ENCODE data around the gene SLC25A45.
"Not testable (repeated sequence)": the region's sequence is repeated elsewhere in the genome, so short reads cannot be mapped to it uniquely, and the experiment has no call there.

Gene SLC25A45

DNA sequence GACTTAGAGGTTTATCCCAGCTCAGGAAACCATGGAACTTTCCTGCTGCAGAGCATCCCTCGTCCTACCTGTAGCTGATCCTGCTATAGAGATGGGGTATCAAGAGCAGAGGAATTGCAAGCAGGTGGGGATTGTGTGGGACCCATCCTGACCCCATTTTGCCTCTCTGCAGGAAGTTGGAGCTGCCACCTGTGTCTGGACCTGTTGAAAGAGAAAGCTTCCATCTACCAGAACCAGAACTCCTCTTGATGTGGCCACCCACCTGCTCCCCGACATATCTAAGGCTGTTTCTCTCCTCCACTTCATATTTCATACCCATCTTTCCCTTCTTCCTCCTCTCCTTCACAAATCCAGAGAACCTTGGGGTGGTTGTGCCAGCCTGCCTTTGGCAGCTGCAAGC is 30.9 kb downstream of the SLC25A45 start:
- H3K4me3 ChIP-seq = no peak overlapping the region
- no peak for DNase-seq (ENCODE audit: low spot score)
- H3K27ac ChIP-seq = no peak overlapping the region
- TF ChIP-seq, protein P1, sequence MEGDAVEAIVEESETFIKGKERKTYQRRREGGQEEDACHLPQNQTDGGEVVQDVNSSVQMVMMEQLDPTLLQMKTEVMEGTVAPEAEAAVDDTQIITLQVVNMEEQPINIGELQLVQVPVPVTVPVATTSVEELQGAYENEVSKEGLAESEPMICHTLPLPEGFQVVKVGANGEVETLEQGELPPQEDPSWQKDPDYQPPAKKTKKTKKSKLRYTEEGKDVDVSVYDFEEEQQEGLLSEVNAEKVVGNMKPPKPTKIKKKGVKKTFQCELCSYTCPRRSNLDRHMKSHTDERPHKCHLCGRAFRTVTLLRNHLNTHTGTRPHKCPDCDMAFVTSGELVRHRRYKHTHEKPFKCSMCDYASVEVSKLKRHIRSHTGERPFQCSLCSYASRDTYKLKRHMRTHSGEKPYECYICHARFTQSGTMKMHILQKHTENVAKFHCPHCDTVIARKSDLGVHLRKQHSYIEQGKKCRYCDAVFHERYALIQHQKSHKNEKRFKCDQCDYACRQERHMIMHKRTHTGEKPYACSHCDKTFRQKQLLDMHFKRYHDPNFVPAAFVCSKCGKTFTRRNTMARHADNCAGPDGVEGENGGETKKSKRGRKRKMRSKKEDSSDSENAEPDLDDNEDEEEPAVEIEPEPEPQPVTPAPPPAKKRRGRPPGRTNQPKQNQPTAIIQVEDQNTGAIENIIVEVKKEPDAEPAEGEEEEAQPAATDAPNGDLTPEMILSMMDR (IDR thresholded peaks at IDR 0.05) = no peak

DNA sequence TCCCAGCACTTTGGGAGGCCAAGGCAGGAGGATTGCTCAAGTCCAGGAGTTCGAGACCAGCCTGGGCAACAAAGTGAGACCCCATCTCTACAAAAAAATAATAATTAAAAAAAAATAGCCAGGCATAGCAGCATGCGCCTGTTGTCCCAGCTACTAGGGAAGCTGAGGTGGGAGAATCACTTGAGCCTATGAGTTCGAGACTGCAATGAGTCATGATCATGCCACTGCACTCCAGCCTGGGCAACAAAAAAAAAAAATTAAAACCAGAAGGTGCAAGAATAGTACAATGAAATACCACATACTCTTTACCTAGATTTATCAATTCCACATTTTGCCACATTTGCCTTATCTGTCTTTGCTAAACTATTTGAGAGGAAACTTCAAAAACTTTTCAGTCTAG is 40.6 kb downstream of the SLC25A45 start:
- H3K4me3 ChIP-seq = no peak overlapping the region
- TF ChIP-seq, protein P1 (IDR thresholded peaks at IDR 0.05) = no peak
- no peak for DNase-seq (ENCODE audit: low spot score)
- H3K27ac ChIP-seq = no peak overlapping the region

DNA sequence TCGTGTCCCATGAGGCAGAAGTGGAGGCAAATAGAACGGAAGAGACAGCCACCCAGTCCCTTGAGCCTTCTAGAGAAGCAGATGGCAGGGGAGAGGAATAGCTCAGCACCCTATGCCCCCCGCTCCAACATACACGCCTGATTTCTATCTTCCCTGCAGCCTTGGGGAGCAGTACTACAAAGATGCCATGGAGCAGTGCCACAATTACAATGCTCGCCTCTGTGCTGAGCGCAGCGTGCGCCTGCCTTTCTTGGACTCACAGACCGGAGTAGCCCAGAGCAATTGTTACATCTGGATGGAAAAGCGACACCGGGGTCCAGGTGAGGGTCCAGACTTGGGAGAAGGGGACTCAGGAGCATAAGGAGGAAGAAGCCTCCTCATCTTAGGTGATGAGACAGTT is 42.2 kb downstream of the SLC25A45 start:
- TF ChIP-seq, protein P1 (IDR thresholded peaks at IDR 0.05) = no peak
- no peak for DNase-seq (ENCODE audit: low spot score)
- Histone ChIP-seq H3K4me3 (no peak overlapping the region), H3K27ac (no peak overlapping the region)

DNA sequence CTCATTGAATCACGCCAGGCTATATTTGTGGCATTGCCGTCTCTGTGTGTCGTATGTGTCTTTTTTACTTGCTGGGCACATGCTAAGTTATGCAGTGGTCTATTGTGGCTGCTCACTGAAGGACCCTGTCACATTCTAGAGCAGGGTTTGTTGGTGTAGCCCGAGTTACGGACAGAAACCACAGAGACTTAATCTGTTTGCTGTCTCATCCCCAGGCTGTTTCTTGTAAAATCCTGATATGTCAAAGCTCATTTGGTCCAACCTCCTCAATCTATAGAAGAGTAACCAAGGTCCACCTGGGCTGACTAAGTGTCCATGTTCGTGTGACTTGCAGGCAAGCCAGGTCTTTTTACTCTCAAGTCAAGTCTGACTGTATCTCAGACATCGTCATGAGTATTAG is 43.8 kb downstream of the SLC25A45 start:
- no peak overlapping the region for H3K4me3 ChIP-seq
- TF ChIP-seq, protein P1 (IDR thresholded peaks at IDR 0.05) = no peak
- DNase-seq (ENCODE audit: low spot score) = no peak
- no peak overlapping the region for H3K27ac ChIP-seq

DNA sequence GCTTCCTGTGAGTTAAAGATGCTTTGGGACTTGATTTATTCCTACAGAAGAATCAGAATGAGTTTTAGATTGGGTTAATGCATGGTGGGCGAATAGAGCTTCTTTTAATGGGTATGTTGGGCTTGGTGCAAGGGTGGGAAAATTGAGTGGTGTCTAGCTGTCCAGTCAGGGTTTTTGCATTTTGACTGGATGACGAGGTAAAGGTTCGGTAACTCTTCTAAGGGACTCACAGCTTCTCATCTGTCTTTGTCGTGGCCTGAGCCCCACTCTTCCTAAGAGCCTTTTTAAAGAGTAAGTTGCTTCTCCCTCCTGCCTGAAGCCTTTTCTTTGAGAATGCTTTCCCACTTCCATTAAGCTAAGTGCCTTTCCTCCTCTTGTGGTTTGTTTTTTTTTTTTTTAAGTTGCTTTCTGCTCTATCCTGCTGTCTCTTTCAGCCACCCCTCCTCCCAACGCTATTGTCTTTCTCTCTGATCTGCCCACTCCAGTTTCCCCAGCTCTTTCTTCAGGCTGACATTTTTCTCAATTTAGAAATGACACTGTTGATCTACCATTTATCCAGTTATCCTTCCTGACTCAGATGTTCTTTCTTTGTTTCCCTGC is 47.6 kb downstream of the SLC25A45 start:
- peak overlapping the region; percentile 85 for H3K4me3 ChIP-seq
- TF ChIP-seq, protein P1 (IDR thresholded peaks at IDR 0.05) = no peak
- H3K27ac ChIP-seq = peak overlapping the region in 1 of 2 donors; percentile 90

DNA sequence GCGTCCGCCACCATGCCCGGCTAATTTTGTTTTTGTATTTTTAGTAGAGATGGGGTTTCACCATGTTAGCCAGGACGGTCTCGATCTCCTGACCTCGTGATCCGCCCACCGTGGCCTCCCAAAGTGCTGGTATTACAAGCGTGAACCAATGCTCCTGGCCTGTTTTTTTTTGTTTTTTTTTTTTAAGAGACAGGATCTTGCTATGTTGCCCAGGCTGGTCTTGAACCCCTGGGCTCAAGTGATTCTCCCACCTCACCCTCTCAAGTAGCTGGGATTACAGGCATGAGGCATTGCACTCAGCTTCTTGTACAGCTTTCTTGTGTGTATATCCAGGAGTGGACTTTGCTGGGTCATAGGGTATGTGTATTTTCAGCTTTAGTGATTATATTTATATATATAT is 49.9 kb downstream of the SLC25A45 start:
- not testable (repeated sequence) for DNase-seq (ENCODE audit: low spot score); H3K27ac ChIP-seq; H3K4me3 ChIP-seq

More for the DNA sequence above, 47.6 kb downstream of the SLC25A45 start:
- no peak for DNase-seq (ENCODE audit: low spot score)

DNA sequence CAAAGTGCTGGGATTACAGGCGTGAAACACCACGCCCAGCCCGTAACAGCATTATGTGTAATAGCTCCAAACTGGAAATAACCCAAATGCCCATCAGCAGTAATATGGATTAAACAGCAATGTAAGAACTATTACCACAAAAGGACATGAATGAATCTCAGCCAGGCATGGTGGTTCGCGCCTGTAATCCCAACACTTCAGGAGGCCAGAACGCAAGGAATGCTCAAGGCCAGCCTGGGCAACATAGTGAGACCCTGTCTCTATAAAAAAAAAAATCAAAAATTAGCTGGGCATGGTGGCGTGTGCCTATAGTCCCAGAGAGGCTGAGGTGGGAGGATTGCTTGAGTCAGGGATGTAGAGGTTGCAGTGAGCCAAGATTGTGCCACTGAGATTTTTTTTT is 51.9 kb downstream of the SLC25A45 start:
- no peak overlapping the region for H3K27ac ChIP-seq
- no peak for DNase-seq (ENCODE audit: low spot score)
- TF ChIP-seq, protein P1 (IDR thresholded peaks at IDR 0.05) = no peak
- no peak overlapping the region for H3K4me3 ChIP-seq

Data from coronary artery (tissue), 2 donors.